Esophagus mucosa (tissue), 1 donor: ENCODE measurements around the gene CABLES2. TPM values are rescaled to one million over a fixed set of nuclear protein-coding genes. Genes with fewer than 3 reads are reported as not detected.

Source experiments
- ATAC-seq: fragments of 200-7000 bp; cut with Tn5 transposase; one replicate; pipeline ENCODE4 v1.9.1; 2020
- total RNA-seq: library from RNA; stranded (reverse); gene quantifications from one replicate; pipeline ENCODE4 v1.2.4, GENCODE V29; 2023
- donor health status: DM: yes; HTN: yes; CAD: no.

Gene CABLES2
- total RNA-seq, 1 donor from 2014 or later = 2.4 TPM

- ATAC-seq = peak; percentile 27
Measured at GRCh38 chr20:62358171-62359042, 48.7 kb downstream of the CABLES2 start.

DNA sequence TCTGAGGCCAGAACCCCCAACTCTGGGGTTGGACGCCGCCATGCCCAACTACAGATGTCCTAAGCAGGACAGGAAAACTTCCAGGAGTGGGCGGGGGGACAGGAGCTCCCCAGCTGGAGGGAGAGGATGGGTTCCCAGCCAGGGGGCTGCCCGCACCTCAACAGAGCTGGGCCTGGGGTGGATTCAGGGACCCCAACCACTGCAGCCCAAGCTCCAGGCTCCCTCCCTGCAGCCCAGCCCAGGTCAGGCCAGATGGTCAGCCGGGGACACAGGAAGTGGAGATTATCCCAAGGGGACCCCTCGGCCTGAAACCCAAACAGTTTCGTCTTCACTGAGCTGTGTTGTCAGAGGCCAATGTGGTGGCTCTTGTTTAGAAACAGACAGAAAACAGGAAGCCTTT lies 49.4 kb downstream of the CABLES2 start:
- ATAC-seq = no peak

DNA sequence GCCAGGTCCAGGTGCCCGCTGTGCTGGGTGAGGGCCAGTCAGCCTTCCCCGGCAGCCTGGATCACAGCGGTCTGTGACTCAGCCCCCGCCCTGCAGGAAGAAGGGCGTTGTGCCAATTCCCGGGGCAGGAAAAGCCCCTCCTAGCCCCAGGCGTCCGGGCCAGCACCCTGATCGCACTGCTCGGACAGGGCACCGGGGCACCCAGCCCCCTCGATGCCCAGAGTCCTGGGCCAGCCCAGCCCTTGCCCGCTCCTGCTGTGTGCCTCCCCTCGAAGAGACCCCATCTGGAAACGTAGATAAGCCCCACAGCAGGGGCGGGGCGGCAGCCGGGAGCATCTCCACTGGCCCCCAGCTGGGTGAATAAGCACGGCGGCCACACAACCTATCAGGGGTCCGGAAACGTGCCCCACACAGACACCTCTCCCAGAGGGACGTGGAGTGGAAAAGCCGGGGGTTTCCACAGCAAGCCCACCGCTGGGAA lies 49.9 kb downstream of the CABLES2 start:
- ATAC-seq = peak; percentile 2

- no peak for ATAC-seq
Measured at GRCh38 chr20:62356589-62357186, 50.4 kb downstream of the CABLES2 start.

- ATAC-seq = no peak
Measured at GRCh38 chr20:62355878-62356588, 51.1 kb downstream of the CABLES2 start.

DNA sequence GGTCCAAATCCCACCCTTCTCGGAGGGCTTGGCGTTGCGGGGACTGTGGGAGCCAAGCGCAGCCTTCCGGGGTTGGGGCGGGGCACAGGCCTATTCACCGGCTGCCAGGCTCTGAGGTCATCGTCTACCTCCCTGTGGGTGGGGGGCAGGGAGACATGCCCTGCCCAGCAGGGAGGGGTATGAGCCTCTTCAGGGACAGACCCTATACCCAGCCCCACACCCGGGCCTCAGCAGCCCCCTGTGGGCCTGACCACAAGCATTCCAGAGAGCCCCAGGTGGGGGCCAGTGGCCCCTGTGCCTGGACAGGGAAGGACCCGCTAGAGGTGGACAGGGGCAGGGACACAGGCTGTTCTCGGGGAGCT lies 51.6 kb downstream of the CABLES2 start:
- peak; percentile 17 for ATAC-seq

DNA sequence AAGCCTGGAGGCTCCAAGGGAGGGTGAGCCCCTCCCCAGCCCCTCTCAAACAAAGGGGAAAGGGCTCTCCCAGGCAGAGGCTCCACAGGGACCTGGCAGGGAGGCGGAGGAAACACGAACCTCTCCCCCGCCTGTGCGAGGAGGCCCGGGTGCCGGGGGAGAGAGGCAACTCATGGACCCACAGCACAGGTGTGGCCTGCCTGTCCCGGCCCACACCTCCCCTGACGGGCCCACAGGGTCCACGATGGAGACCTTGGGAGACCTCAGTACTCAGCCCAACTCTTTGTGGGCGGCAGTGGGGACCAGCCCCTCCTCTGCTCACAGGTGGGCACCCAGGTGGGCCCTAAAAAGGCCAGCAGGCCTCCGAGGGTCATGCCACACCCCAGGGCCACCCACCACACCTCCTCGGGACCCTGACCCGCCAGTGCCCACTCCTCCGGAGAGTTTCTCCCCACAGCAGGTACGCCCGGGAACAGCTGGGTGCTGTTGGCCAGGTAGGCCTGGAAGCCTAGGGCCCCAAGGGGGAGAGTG lies 52.2 kb downstream of the CABLES2 start:
- no peak for ATAC-seq

DNA sequence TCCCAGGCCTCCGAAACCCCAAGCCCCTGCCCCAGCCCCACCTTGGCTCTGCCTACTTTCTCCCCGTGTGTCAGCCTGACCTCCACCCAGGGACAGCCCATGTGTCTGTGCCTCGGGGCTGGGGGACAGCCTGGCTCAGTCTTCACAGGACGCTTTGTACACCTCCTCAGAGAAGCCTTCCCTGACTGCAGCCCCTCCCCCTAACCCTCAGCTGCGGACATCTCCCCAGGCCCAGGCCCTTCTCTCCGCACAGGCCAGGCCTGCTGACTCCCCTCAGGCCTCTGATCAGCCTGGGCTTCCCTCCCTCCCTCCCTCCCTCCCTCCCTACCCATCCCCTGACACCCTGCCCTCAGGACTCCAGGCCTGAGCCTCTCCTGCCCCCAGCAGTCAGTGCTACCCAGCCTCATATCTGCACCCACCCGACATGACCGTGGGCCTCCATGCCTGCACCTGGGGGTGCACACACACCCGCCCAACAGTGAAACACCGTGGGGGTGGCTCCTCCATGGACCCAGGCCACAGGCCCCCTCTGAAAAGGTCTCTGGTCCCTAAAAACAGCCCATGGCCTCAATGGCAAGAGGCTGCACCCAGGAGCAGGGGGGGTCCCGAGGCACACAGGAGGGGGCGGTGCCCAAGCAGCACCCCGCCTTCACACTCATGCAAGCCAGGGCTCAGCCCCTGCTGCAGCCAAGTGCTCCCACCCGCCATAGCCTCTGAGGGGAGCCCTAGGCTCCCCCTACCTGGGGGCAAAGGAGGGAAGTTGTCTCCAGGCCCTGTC lies 52.9 kb downstream of the CABLES2 start:
- no peak for ATAC-seq

DNA sequence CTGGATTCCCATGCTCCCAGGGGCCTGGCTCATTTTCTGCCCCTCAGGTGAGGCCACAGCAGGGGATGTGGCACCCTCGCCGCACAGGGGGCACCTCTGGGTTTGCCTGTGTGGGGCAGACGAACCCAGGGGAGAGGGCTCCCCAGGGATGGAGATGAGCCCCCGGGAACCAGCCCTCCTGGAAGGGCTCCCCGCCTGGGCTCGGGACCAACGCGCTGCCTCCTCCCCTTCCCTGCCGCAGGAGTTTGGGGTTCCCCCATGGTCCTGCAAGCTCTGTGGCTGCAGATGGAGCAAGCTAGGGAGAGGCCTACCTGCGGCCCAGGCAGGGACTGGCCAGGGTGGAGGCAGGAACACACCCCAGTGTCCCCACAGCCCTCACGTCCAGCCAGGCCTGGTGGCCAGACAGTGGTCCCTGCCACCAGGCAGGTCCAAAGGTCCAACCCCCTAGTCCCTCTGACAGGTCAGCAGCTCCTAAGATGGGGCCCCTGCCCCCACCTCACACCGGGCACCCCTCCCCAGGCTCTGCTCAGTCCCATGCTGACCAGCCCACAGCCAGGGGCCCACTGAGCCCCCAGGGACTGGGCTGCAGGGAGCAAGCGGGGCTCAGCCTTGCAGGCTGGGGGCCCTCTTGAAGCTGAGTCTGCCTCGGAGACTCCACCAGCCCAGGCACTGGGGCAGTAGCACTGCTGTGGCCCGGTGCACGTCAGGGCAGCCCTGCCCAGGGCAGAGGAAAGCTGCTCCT lies 53.6 kb downstream of the CABLES2 start:
- ATAC-seq = no peak

GRCh38 chr20:62352402-62353288 lies 54.4 kb downstream of the CABLES2 start:
- no peak for ATAC-seq

- no peak for ATAC-seq
Measured at GRCh38 chr20:62351469-62352401, 55.4 kb downstream of the CABLES2 start.

GRCh38 chr20:62350629-62351422 lies 56.3 kb downstream of the CABLES2 start:
- peak; percentile 67 for ATAC-seq

GRCh38 chr20:62350098-62350628 lies 56.9 kb downstream of the CABLES2 start:
- ATAC-seq = peak; percentile 90

DNA sequence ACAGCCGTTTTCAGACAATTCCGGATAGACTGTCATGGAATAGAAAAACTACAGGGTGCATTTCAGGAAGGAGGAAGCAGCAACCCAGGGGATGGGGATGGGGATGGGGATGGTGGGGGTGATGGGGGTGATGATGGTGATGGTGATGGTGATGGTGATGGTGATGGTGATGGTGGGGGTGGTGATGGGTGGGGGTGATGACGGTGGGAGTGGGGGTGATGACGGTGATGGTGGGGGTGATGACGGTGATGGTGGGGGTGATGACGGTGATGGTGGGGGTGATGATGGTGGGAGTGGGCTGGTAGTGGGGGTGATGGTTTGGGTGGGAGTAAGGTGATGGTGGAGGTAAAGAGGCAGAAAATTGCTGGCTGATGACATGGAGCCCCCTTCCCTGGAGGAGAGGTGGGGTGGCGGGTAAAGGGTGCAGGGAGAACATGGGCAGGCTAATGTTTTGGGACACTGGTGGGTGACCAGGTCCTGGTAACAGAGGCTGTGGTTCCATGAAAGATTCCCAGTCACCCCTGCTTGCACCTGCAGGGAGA lies 57.5 kb downstream of the CABLES2 start:
- no peak for ATAC-seq

DNA sequence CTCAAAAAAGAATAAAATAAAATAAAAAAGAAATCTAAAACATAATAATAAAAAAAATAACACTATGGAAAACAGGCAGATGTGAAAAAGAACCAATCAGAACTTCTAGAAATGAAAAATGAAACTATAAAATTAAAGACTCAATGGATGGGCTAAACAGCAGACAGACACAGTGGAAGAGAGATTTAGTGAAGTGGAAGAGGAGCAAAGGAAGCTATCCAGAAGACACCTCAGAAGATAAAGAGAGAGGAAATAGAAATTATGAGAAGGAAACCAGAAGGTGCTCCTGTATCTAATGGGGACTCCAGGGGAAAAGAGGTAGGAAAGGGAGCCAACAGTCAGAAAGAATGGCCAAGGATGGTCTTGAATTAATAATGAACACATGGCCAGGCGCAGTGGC lies 58.5 kb downstream of the CABLES2 start:
- ATAC-seq = no peak

DNA sequence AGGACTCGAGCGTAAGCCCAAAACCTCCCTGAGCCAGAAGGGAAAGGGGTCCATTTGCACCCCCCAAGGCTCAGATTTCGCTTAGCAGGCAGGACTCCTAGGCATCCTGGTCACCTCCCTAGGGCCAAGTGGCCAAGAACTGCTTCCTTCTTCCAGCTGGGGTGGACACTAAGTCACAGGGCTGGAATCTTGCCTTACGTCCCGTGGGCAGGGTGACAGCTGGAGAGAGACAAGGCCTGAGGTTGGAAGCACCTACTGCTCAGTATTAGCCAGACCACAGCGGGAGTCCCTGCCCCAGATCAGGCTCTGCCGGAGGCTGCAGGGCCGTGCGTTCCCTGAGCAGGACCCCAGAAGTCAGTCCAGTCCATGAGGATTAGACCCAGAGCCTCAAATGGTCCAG lies 59.6 kb downstream of the CABLES2 start:
- no peak for ATAC-seq

GRCh38 chr20:62347151-62347404 lies 60.0 kb downstream of the CABLES2 start:
- no peak for ATAC-seq
